ENCODE results near the gene SYNGR3. TPM values are rescaled to one million over a fixed set of nuclear protein-coding genes. Genes with fewer than 3 reads are reported as not detected.

The SYNGR3 gene
- total RNA-seq, 1 donor from 2014 or later: 5.6 TPM

DNA sequence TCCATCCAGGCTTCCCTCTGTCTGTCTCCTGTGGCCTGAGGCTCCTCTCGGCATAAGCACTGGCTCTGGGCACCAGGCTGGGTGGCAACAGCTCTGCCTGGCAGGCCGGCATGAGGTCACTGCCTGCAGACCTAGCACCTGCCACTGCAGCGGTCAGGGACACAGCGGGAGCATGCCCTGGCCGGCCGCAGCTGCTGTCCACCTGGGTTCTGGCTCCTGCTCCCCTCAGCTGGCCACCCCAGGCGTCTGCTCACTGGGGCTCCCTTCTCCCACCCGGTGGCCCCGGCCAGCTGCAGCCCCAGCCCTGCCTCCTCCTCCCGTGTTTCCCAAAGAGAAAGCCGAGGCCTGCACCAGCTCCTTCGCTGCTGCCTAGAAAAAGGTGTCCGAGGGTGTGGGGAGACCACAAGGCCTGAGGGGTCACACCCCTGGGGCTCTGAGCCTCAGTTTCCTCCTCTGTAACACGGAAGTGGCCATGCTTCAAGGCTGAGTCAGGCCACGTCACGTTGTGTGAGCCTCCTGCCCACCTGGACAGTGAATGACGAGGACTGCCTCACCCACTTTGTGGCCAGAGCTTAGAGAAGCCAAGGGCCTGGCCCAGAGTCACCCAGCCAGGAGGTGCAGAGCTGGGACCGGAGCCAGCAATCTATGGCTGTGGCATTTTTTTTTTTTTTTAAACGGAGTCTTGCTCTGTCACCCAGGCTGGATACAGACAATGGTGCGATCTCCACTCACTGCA is 51.2 kb downstream of the SYNGR3 start:
- DNase-seq (ENCODE audit: low read depth, low spot score): no peak

DNA sequence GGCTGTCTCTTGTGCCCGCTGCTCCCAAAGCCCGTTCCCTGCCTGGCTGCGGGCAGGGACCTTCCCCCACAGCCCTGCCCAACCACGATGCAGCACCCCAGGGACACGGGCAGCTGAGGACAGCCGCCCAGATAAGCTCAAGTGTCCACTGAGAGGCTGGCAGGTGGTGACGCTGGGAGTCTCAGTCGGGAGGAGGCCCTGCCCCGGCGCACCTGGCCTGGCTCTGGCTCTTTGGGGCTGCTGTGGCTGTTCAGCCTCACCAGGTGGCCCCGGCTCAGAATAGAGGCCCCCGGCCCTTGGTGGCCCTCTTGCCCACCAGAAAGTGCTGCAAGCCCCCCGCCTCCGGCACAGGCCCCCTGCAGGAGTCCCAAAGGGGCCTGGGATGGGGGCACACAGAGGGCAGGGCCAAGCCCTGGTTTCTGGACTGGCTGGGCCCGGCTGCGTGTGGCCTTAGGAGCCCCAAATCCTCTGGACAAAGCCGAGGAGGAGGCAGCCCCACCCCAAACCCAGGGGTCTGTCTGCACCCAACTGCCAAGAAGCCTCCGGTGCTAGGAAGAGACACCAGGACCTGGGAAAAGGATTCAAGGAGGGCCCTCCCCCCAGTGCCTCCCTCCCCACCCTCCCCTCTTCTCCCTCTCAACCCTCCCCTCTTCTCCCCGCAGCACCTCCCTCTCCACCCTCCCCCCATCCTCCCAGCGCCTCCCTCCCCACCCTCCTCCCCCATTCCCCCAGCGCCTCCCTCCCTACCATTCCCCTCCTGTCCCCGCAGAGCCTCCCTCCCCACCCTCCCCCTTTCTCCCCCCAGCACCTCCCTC is 52.6 kb downstream of the SYNGR3 start:
- DNase-seq (ENCODE audit: low read depth, low spot score): no peak

DNA sequence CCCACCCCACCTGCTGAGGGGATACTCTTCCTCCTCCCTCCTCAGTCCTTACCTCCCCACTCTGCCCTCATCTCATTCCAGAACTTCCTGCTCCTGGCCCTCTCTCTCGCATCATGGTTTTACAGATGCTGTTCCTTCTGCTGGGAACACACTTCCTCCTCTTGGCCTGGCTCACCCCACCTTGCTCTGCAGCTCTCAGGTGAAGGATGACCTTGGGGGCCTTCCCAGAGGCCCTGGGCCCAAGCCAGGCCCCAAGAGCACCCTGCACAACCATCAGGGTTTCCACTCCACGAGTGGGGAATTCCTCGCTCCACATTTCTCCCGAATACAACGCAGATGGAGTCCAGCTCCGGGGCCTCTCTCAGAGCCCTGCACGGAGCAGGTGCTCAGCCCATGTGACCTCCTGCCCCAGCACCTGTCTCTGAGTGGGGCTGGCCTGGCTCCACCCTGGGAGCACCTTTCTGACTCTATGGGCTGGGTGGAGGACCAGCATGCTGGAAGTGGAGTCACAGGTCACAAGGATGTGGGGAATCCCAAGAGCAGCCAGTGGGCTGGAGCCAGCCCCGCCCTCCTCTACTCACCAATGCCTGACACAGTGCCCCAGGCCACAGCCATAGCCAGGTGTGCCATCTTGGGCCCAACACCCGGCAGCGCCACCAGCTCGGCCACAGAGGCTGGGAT is 53.4 kb downstream of the SYNGR3 start:
- DNase-seq (ENCODE audit: low read depth, low spot score): no peak

Other genes starting within 250 kb of the SYNGR3 start
- gene NME3, start 218.4 kb upstream of the SYNGR3 start, total RNA-seq: 53.0 and 58.7 TPM in 2 replicates
- gene EME2, start 217.2 kb upstream of the SYNGR3 start, total RNA-seq: 5.9 and 7.1 TPM in 2 replicates
- gene MRPS34, start 216.8 kb upstream of the SYNGR3 start, total RNA-seq: 91.0 and 100 TPM in 2 replicates
- gene SPSB3, start 207.4 kb upstream of the SYNGR3 start, total RNA-seq: 39.4 and 44.8 TPM in 2 replicates
- 74.5 and 77.8 TPM in 2 replicates for gene NUBP2, start 207.0 kb upstream of the SYNGR3 start, total RNA-seq
- gene IGFALS, start 196.3 kb upstream of the SYNGR3 start, total RNA-seq: not detected in 2 replicates
- 76.2 and 78.9 TPM in 2 replicates for gene HAGH, start 163.1 kb upstream of the SYNGR3 start, total RNA-seq
- gene FAHD1, start 162.8 kb upstream of the SYNGR3 start, total RNA-seq: 91.9 and 93.0 TPM in 2 replicates
- 0.40 TPM in 1 of 2 replicates, not detected in the other for gene MEIOB, start 117.8 kb upstream of the SYNGR3 start, total RNA-seq
- gene HS3ST6, start 71.6 kb upstream of the SYNGR3 start, total RNA-seq: not detected in 2 replicates
- 10.9 and 11.1 TPM in 2 replicates for gene MSRB1, start 46.8 kb upstream of the SYNGR3 start, total RNA-seq
- not detected in 2 replicates for gene RPL3L, start 35.3 kb upstream of the SYNGR3 start, total RNA-seq
- 169 and 200 TPM in 2 replicates for gene NDUFB10, start 30.4 kb upstream of the SYNGR3 start, total RNA-seq
- 2,313 and 4,514 TPM in 2 replicates for gene RPS2, start 25.1 kb upstream of the SYNGR3 start, total RNA-seq
- not detected in 2 replicates for gene RNF151, start 23.1 kb upstream of the SYNGR3 start, total RNA-seq
- 59.4 and 61.9 TPM in 2 replicates for gene TBL3, start 17.9 kb upstream of the SYNGR3 start, total RNA-seq
- gene NOXO1, start 8.5 kb upstream of the SYNGR3 start, total RNA-seq: 0.07 and 0.13 TPM in 2 replicates
- 13.5 and 21.1 TPM in 2 replicates for gene GFER, start 5.8 kb upstream of the SYNGR3 start, total RNA-seq
- gene ZNF598, start 19.9 kb downstream of the SYNGR3 start, total RNA-seq: 22.8 and 23.4 TPM in 2 replicates
- gene NPW, start 29.8 kb downstream of the SYNGR3 start, total RNA-seq: 0.33 and 0.46 TPM in 2 replicates
- 53.2 and 76.2 TPM in 2 replicates for gene NHERF2, start 36.9 kb downstream of the SYNGR3 start, total RNA-seq
- gene NTHL1, start 57.9 kb downstream of the SYNGR3 start, total RNA-seq: 48.6 and 48.9 TPM in 2 replicates
- 35.1 and 47.5 TPM in 2 replicates for gene TSC2, start 58.0 kb downstream of the SYNGR3 start, total RNA-seq
- gene PKD1, start 145.9 kb downstream of the SYNGR3 start, total RNA-seq: 35.4 and 39.8 TPM in 2 replicates
- 0.46 and 1.1 TPM in 2 replicates for gene RAB26, start 158.7 kb downstream of the SYNGR3 start, total RNA-seq
- 88.8 and 95.7 TPM in 2 replicates for gene TRAF7, start 165.8 kb downstream of the SYNGR3 start, total RNA-seq
- 0.04 and 0.26 TPM in 2 replicates for gene CASKIN1, start 206.6 kb downstream of the SYNGR3 start, total RNA-seq
- 26.4 and 32.1 TPM in 2 replicates for gene MLST8, start 215.5 kb downstream of the SYNGR3 start, total RNA-seq
- 1.1 and 6.5 TPM in 2 replicates for gene BRICD5, start 220.9 kb downstream of the SYNGR3 start, total RNA-seq
- gene PGP, start 224.9 kb downstream of the SYNGR3 start, total RNA-seq: 19.3 and 25.8 TPM in 2 replicates
- gene E4F1, start 233.6 kb downstream of the SYNGR3 start, total RNA-seq: 30.3 and 34.0 TPM in 2 replicates
- gene DNASE1L2, start 246.5 kb downstream of the SYNGR3 start, total RNA-seq: 0.26 and 0.85 TPM in 2 replicates

All from pulmonary artery endothelial cell (primary cell).